ENCODE results near the gene MRPS31. TPM values are rescaled to one million over a fixed set of nuclear protein-coding genes. Genes with fewer than 3 reads are reported as not detected.
A peak's percentile ranks its signal among the peaks of the same experiment; 100 is the strongest.

Gene MRPS31
- total RNA-seq: 10 to 100 TPM; 17.8 to 31.5 TPM

GRCh38 chr13:40770934-40771618 lies at the start of gene MRPS31:
Gene MRPS31, minus strand, starts transcription at chr13:40771190. Its CDS starts 54 bp downstream, at chr13:40771136.
- DNase-seq (ENCODE audit: low spot score): peak; percentile 97
- Histone ChIP-seq H3K36me3 (peaks cover 6% of the 10 kb centered on the region), H3K27me3 (no peaks in the 10 kb centered on the region), H3K4me1 (peaks cover 0 to 14% of the 10 kb centered on the region in 2 donors), H3K9me3 (no peaks in the 10 kb centered on the region), H3K4me3 (peak within 1 kb of the TSS; percentile 78 to 91), H3K27ac (peak within 1 kb of the TSS; percentile 84 to 86)
- no peak for TF ChIP-seq CTCF (IDR thresholded peaks at IDR 0.05)

- no peak overlapping the region for H3K27ac ChIP-seq
- DNase-seq (ENCODE audit: low spot score): no peak
- H3K36me3 ChIP-seq: no peaks in the 10 kb centered on the region
- peaks cover 0 to 4% of the 10 kb centered on the region in 2 donors for H3K9me3 ChIP-seq
- H3K4me3 ChIP-seq: no peak overlapping the region
- H3K27me3 ChIP-seq: no peaks in the 10 kb centered on the region
- H3K4me1 ChIP-seq: no peaks in the 10 kb centered on the region
- no peak for TF ChIP-seq CTCF (IDR thresholded peaks at IDR 0.05)
These were observed 48.9 kb upstream of the MRPS31 start for GRCh38 chr13:40819797-40820315.

GRCh38 chr13:40818926-40819325 lies 47.9 kb upstream of the MRPS31 start:
- Histone ChIP-seq H3K27me3 (no peaks in the 10 kb centered on the region), H3K4me3 (no peak overlapping the region), H3K4me1 (no peaks in the 10 kb centered on the region), H3K36me3 (no peaks in the 10 kb centered on the region), H3K9me3 (peaks cover 0 to 4% of the 10 kb centered on the region in 2 donors), H3K27ac (no peak overlapping the region)
- TF ChIP-seq CTCF (IDR thresholded peaks at IDR 0.05): no peak
- no peak for DNase-seq (ENCODE audit: low spot score)

- H3K9me3 ChIP-seq: peaks cover 0 to 4% of the 10 kb centered on the region in 2 donors
- TF ChIP-seq CTCF (IDR thresholded peaks at IDR 0.05): no peak
- H3K27ac ChIP-seq: no peak overlapping the region
- no peaks in the 10 kb centered on the region for H3K27me3 ChIP-seq
- H3K4me1 ChIP-seq: no peaks in the 10 kb centered on the region
- no peaks in the 10 kb centered on the region for H3K36me3 ChIP-seq
- H3K4me3 ChIP-seq: no peak overlapping the region
- DNase-seq (ENCODE audit: low spot score): no peak
These were observed 43.8 kb upstream of the MRPS31 start for GRCh38 chr13:40814803-40815202.

GRCh38 chr13:40813667-40814454 lies 42.9 kb upstream of the MRPS31 start:
- Histone ChIP-seq H3K27me3 (no peaks in the 10 kb centered on the region), H3K9me3 (peaks cover 0 to 4% of the 10 kb centered on the region in 2 donors), H3K4me3 (no peak overlapping the region), H3K36me3 (no peaks in the 10 kb centered on the region), H3K27ac (no peak overlapping the region), H3K4me1 (no peaks in the 10 kb centered on the region)
- TF ChIP-seq CTCF (IDR thresholded peaks at IDR 0.05): peak in 1 of 2 donors; percentile 42
- DNase-seq (ENCODE audit: low spot score): no peak

Data from right atrium auricular region (tissue), 2 donors.